Measurements from ENCODE around the gene B3GAT1.
"Not testable (repeated sequence)": the region's sequence is repeated elsewhere in the genome, so short reads cannot be mapped to it uniquely, and the experiment has no call there.

Gene B3GAT1

GRCh38 chr11:134358856-134359490 lies 53.1 kb downstream of the B3GAT1 start:
- DNase-seq (ENCODE audit: extremely low read depth in 1 of 2, low read depth in 1 of 2), result no peak

- DNase-seq (ENCODE audit: extremely low read depth in 1 of 2, low read depth in 1 of 2), result no peak
Measured at GRCh38 chr11:134358165-134358855, 53.7 kb downstream of the B3GAT1 start.

- DNase-seq (ENCODE audit: extremely low read depth in 1 of 2, low read depth in 1 of 2), result no peak
Measured at GRCh38 chr11:134357545-134357839, 54.5 kb downstream of the B3GAT1 start.

- no peak for DNase-seq (ENCODE audit: extremely low read depth in 1 of 2, low read depth in 1 of 2)
Measured at GRCh38 chr11:134356656-134357544, 55.1 kb downstream of the B3GAT1 start.

- DNase-seq (ENCODE audit: extremely low read depth in 1 of 2, low read depth in 1 of 2), result no peak
Measured at GRCh38 chr11:134355656-134356055, 56.4 kb downstream of the B3GAT1 start.

- no peak for DNase-seq (ENCODE audit: extremely low read depth in 1 of 2, low read depth in 1 of 2)
Measured at GRCh38 chr11:134355136-134355535, 56.9 kb downstream of the B3GAT1 start.

GRCh38 chr11:134352111-134352510 lies 59.9 kb downstream of the B3GAT1 start:
- DNase-seq (ENCODE audit: extremely low read depth in 1 of 2, low read depth in 1 of 2), result no peak

GRCh38 chr11:134350381-134350780 lies 61.7 kb downstream of the B3GAT1 start:
- DNase-seq (ENCODE audit: extremely low read depth in 1 of 2, low read depth in 1 of 2), result no peak

- no peak for DNase-seq (ENCODE audit: extremely low read depth in 1 of 2, low read depth in 1 of 2)
Measured at GRCh38 chr11:134349802-134350355, 62.2 kb downstream of the B3GAT1 start.

GRCh38 chr11:134349109-134349801 lies 62.8 kb downstream of the B3GAT1 start:
- no peak for DNase-seq (ENCODE audit: extremely low read depth in 1 of 2, low read depth in 1 of 2)

GRCh38 chr11:134347441-134347840 lies 64.6 kb downstream of the B3GAT1 start:
- no peak for DNase-seq (ENCODE audit: extremely low read depth in 1 of 2, low read depth in 1 of 2)

- no peak for DNase-seq (ENCODE audit: extremely low read depth in 1 of 2, low read depth in 1 of 2)
Measured at GRCh38 chr11:134346976-134347350, 65.1 kb downstream of the B3GAT1 start.

- DNase-seq (ENCODE audit: extremely low read depth in 1 of 2, low read depth in 1 of 2), result no peak
Measured at GRCh38 chr11:134346101-134346975, 65.7 kb downstream of the B3GAT1 start.

GRCh38 chr11:134345237-134345550 lies 66.8 kb downstream of the B3GAT1 start:
- no peak for DNase-seq (ENCODE audit: extremely low read depth in 1 of 2, low read depth in 1 of 2)

GRCh38 chr11:134344497-134345236 lies 67.4 kb downstream of the B3GAT1 start:
- not testable (repeated sequence) for DNase-seq (ENCODE audit: extremely low read depth in 1 of 2, low read depth in 1 of 2)

GRCh38 chr11:134343646-134344045 lies 68.4 kb downstream of the B3GAT1 start:
- DNase-seq (ENCODE audit: extremely low read depth in 1 of 2, low read depth in 1 of 2), result no peak

- no peak for DNase-seq (ENCODE audit: extremely low read depth in 1 of 2, low read depth in 1 of 2)
Measured at GRCh38 chr11:134342572-134343340, 69.3 kb downstream of the B3GAT1 start.

GRCh38 chr11:134341805-134342571 lies 70.1 kb downstream of the B3GAT1 start:
- no peak for DNase-seq (ENCODE audit: extremely low read depth in 1 of 2, low read depth in 1 of 2)

Measured in stimulated activated CD8-positive, alpha-beta memory T cell treated with anti-CD3 and anti-CD28 coated beads, Interleukin-7, amount 100 ng/mL, for 48 hours (primary cell).